B cell (primary cell): Measurements from ENCODE around the gene BCL7B. TPM values are rescaled to one million over a fixed set of nuclear protein-coding genes. Genes with fewer than 3 reads are reported as not detected.
A peak's percentile ranks its signal among the peaks of the same experiment; 100 is the strongest.

Experiments used
- ATAC-seq: fragments of 200-7000 bp; cut with Tn5 transposase; one replicate; pipeline ENCODE4 v1.10.0; 2021; ENCODE audit warnings: low read depth, mild to moderate bottlenecking, moderate number of reproducible peaks, moderate library complexity
- CTCF ChIA-PET: fragments of 350-600 bp; sonication (Branson Sonifier 250); formaldehyde crosslinking; loops from one replicate; lab custom pipeline; 2021; ENCODE audit warnings: antibody characterized with exemption, inconsistent platforms; lab: Charles Lee
- POLR2A ChIA-PET: fragments of 350-600 bp; sonication (Branson Sonifier 250); formaldehyde crosslinking; loops from one replicate; lab custom pipeline; 2021; ENCODE audit warnings: antibody characterized with exemption; lab: Charles Lee
- DNase-seq: peaks from one replicate; pipeline ENCODE4 v3.0.0; 2013
- H2AFZ ChIP-seq: 2 replicates; pipeline ENCODE4 v1.6.1; 2012; ENCODE audit warnings: mild to moderate bottlenecking, low read depth, low read length; ENCODE audit not compliant: insufficient read depth, poor library complexity, severe bottlenecking
- H3K27ac ChIP-seq, 2 donors: 1 replicate in 1 of 2; 2 replicates in 1 of 2; pipeline ENCODE4 v1.5.1; 2012 to 2013; ENCODE audit warnings: low read length in 2 of 2, mild to moderate bottlenecking in 2 of 2, moderate library complexity in 1 of 2
- H3K27me3 ChIP-seq, 4 experiments: fragments of 200-600 bp in 1 of 4; sonication (generic) in 1 of 4; replicated peaks in 1 of 4; 1 replicate in 2 of 4; 2 replicates in 2 of 4; pipeline versions ENCODE4 v1.6.1 to v1.7.0; 2013 to 2016; ENCODE audit warnings: low read length in 3 of 4, mild to moderate bottlenecking in 2 of 4, mixed read lengths in 1 of 4, moderate library complexity in 1 of 4; ENCODE audit not compliant: insufficient read depth in 4 of 4, control insufficient read depth in 3 of 4; ENCODE audit errors: control extremely low read depth in 1 of 4
- H3K36me3 ChIP-seq, 2 experiments: replicated peaks in 1 of 2; 1 replicate in 1 of 2; 2 replicates in 1 of 2; pipeline versions ENCODE4 v1.6.1 to v1.7.1; 2013; ENCODE audit warnings: low read length in 1 of 2; ENCODE audit not compliant: insufficient read depth in 2 of 2, control insufficient read depth in 1 of 2; ENCODE audit errors: control extremely low read depth in 1 of 2, extremely low read depth in 1 of 2
- H3K4me1 ChIP-seq, 2 donors: fragments of 200-600 bp in 1 of 2; sonication (generic) in 1 of 2; 1 replicate in 1 of 2; 2 replicates in 1 of 2; pipeline versions ENCODE4 v1.5.1 to v1.6.1; 2013 to 2017; ENCODE audit warnings: low read length in 2 of 2; ENCODE audit not compliant: control insufficient read depth in 2 of 2, insufficient read depth in 2 of 2
- H3K4me2 ChIP-seq: replicated peaks from 2 replicates; pipeline ENCODE3; 2012; ENCODE audit warnings: mild to moderate bottlenecking, low read depth, low read length; ENCODE audit not compliant: poor library complexity, severe bottlenecking
- H3K4me3 ChIP-seq, 5 experiments: fragments of 200-600 bp in 1 of 5; sonication (generic) in 1 of 5; 1 replicate in 3 of 5; 2 replicates in 2 of 5; pipeline versions ENCODE4 v1.5.1 to v1.7.0; 2011 to 2016; ENCODE audit warnings: low read length in 4 of 5, mild to moderate bottlenecking in 4 of 5, low read depth in 2 of 5, control low read depth in 1 of 5, moderate library complexity in 1 of 5; ENCODE audit not compliant: insufficient read depth in 1 of 5; ENCODE audit errors: control extremely low read depth in 1 of 5, extremely low read depth in 1 of 5
- H3K79me2 ChIP-seq: fragments of 200-600 bp; sonication (generic); one replicate; pipeline ENCODE4 v1.6.0; 2016; ENCODE audit warnings: low read length; ENCODE audit not compliant: control insufficient read depth, insufficient read depth
- H3K9ac ChIP-seq: fragments of 200-600 bp; sonication (generic); 2 replicates; pipeline ENCODE4 v1.6.1; 2017; ENCODE audit warnings: mild to moderate bottlenecking, low read length, moderate library complexity
- H3K9me3 ChIP-seq, 3 donors: one replicate each; pipeline versions ENCODE4 v1.6.1 to v1.7.1; 2013; ENCODE audit warnings: low read length in 2 of 3; ENCODE audit not compliant: control insufficient read depth in 2 of 3, insufficient read depth in 1 of 3; ENCODE audit errors: control extremely low read depth in 1 of 3
- H4K20me1 ChIP-seq: 2 replicates; pipeline ENCODE4 v1.6.0; 2012; ENCODE audit warnings: mild to moderate bottlenecking, low read length; ENCODE audit not compliant: insufficient read depth, control insufficient read depth, poor library complexity, severe bottlenecking
- H3K27ac Mint-ChIP-seq: one replicate; pipeline ENCODE4 v1.8.0; 2021; ENCODE audit warnings: mixed read lengths
- H3K27me3 Mint-ChIP-seq: one replicate; pipeline ENCODE4 v1.8.0; 2021; ENCODE audit warnings: mixed read lengths
- H3K4me1 Mint-ChIP-seq: one replicate; pipeline ENCODE4 v1.8.0; 2021; ENCODE audit warnings: mixed read lengths
- H3K4me3 Mint-ChIP-seq: one replicate; pipeline ENCODE4 v1.8.0; 2021; ENCODE audit warnings: mixed read lengths
- H3K9me3 Mint-ChIP-seq: one replicate; pipeline ENCODE4 v1.8.0; 2022; ENCODE audit warnings: mixed read lengths; ENCODE audit not compliant: insufficient read depth
- CTCF ChIP-seq: fragments of 200-600 bp; IDR thresholded peaks from one replicate; pipeline ENCODE4 v1.8.0; 2022; ENCODE audit warnings: antibody characterized with exemption, mild to moderate bottlenecking
- EZH2 ChIP-seq: IDR thresholded peaks from 2 replicates; pipeline ENCODE4 v1.6.1; 2012; ENCODE audit warnings: borderline replicate concordance, low read depth, mild to moderate bottlenecking, moderate library complexity, low read length; ENCODE audit not compliant: insufficient read depth, poor library complexity, severe bottlenecking
- WGBS: methylation state at CpG from one replicate; pipeline ENCODE4 v1.1.5; 2013; ENCODE audit warnings: missing lambda C conversion rate; ENCODE audit not compliant: insufficient coverage; 5-methylcytosine and 5-hydroxymethylcytosine counted together
- intact Hi-C: fragments of 100-400 bp; cut with micrococcal nuclease; formaldehyde crosslinking; loops from one replicate; pipeline ENCODE4 v1.10.0; 2022
- polyA minus RNA-seq: library from RNA; depleted of rRNA, polyadenylated mRNA; stranded (reverse); fragments of >200 nt; gene quantifications from 2 replicates; pipeline ENCODE4 v1.2.3, GENCODE V29; 2012
- polyA plus RNA-seq: library from polyadenylated mRNA; depleted of rRNA; stranded (reverse); fragments of >200 nt; gene quantifications from 2 replicates; pipeline ENCODE4 v1.2.3, GENCODE V29; 2012
- total RNA-seq, 2 donors: library from RNA; stranded (reverse); fragments of 120-200 nt in 1 of 2; gene quantifications; 1 replicate in 1 of 2; 2 replicates in 1 of 2; pipeline versions ENCODE4 v1.2.3 to v1.2.4, GENCODE V29; 2013 to 2022

BCL7B gene
- total RNA-seq (61.9 and 64.5 TPM in 2 replicates), polyA plus RNA-seq (69.8 and 121 TPM in 2 replicates), polyA minus RNA-seq (18.7 and 41.0 TPM in 2 replicates)
- 18.6 TPM for total RNA-seq (2013)

- H3K4me3 Mint-ChIP-seq = peak within 1 kb of the TSS; percentile 92
- Histone ChIP-seq H2AFZ (peak within 1 kb of the TSS; percentile 87), H3K4me3 (peak within 1 kb of the TSS; percentile 69 to 86 (median 82)), H3K4me2 (peak within 1 kb of the TSS; percentile 86), H3K9ac (peak within 1 kb of the TSS; percentile 94), H3K27ac (peak within 1 kb of the TSS; percentile 92 to 99), H3K27me3 (no peaks in the 10 kb centered on the region), H3K79me2 (peaks cover 44% of the 10 kb centered on the region), H3K4me1 (peaks cover 14 to 21% of the 10 kb centered on the region in 2 donors), H3K9me3 (no peaks in the 10 kb centered on the region), H3K36me3 (peaks cover 0 to 5% of the 10 kb centered on the region in 2 experiments), H4K20me1 (peaks cover 33% of the 10 kb centered on the region)
- peak; percentile 61 for ATAC-seq
- H3K27ac Mint-ChIP-seq = peak within 1 kb of the TSS; percentile 96
- intact Hi-C loops = loop anchor here (1.0 to 2.0 kb wide), 4 partner anchors 21 to 617 kb away; partner anchors contain the start of genes ABHD11, BAZ1B, EIF4H and TBL2
- peaks cover 29% of the 10 kb centered on the region for H3K4me1 Mint-ChIP-seq
- ChIA-PET CTCF (interaction anchor here (0.7 to 1.3 kb wide), 4 partner anchors 8 to 171 kb away, joined by 3 to 4 read pairs (median 4); no protein-coding TSS in a partner anchor), POLR2A (interaction anchor here (0.6 to 2.1 kb wide), 4 partner anchors 30 to 37 kb away, joined by 4 to 9 read pairs (median 4); partner anchors contain the start of gene BAZ1B)
- DNase-seq = peak; percentile 94
- H3K27me3 Mint-ChIP-seq = no peaks in the 10 kb centered on the region
- WGBS = 5% methylated on average over 82 of the region's 83 CpGs
- TF ChIP-seq CTCF (no peak), EZH2 (no peak)
- no peaks in the 10 kb centered on the region for H3K9me3 Mint-ChIP-seq
Observed at GRCh38 chr7:73557397-73558257, at the start of gene BCL7B. BCL7B (minus strand) TSS chr7:73557690; CDS start chr7:73557578, 112 bp downstream.
